Right cardiac atrium (tissue), 5 donors: ENCODE data around the gene TSLP. TPM values are rescaled to one million over a fixed set of nuclear protein-coding genes. Genes with fewer than 3 reads are reported as not detected.

Source experiments
- ATAC-seq, 2 donors: fragments of 200-7000 bp; cut with Tn5 transposase; one replicate each; pipeline versions ENCODE4 v1.8.0 to v1.9.1; 2020; ENCODE audit warnings: moderate library complexity in 2 of 2, mild to moderate bottlenecking in 1 of 2
- DNase-seq, 3 donors: peaks; one replicate each; pipeline ENCODE4 v3.0.0-alpha.2; 2020
- H3K27ac ChIP-seq: one replicate; pipeline ENCODE4 v1.5.1; 2013; ENCODE audit warnings: mild to moderate bottlenecking, low read length, control low read depth, moderate library complexity
- H3K27me3 ChIP-seq: one replicate; pipeline ENCODE4 v1.6.1; 2013; ENCODE audit not compliant: control insufficient read depth, insufficient read depth
- H3K4me1 ChIP-seq: one replicate; pipeline ENCODE4 v1.6.1; 2013; ENCODE audit warnings: low read length; ENCODE audit not compliant: control insufficient read depth, insufficient read depth
- H3K4me3 ChIP-seq: one replicate; pipeline ENCODE4 v1.5.1; 2013; ENCODE audit warnings: low read length, control low read depth
- H3K9me3 ChIP-seq: one replicate; pipeline ENCODE4 v1.6.1; 2013; ENCODE audit warnings: low read length; ENCODE audit not compliant: control insufficient read depth
- WGBS: extraction: QIAGEN DNeasy Blood & Tissue Kit; methylation state at CpG from one replicate; pipeline ENCODE4 v1.1.7; 2013; 5-methylcytosine and 5-hydroxymethylcytosine counted together
- intact Hi-C, 4 donors: fragments of 100-400 bp; cut with DNase I; formaldehyde crosslinking; loops; one replicate each; pipeline versions ENCODE4 v1.11.0 to v1.14.0; 2022 to 2023
- polyA plus RNA-seq: library from polyadenylated mRNA; stranded (reverse); fragments of 200-250 nt; gene quantifications from one replicate; pipeline ENCODE4 v1.2.3, GENCODE V29; 2013
- total RNA-seq, 4 donors: library from RNA; stranded (reverse); fragmentation: NEBNext Ultra II Directional; extraction: Animal tissue kit (Norgen Biotek cat#: 25700); gene quantifications; one replicate each; pipeline ENCODE4 v1.2.1, GENCODE V29; 2021
- donor health status: healthy with polysubstance abuse.
- donor health status: DM: no; HTN: yes; CAD: no.
- donor health status: DM: no; HTN: no; CAD: no.
- donor health status: DM: no; HTN: yes; CAD: no; lungs with severe emphysema.
- donor health status: DM: yes; HTN: yes; CAD: no.

TSLP gene
- total and polyA plus RNA-seq, 5 donors, result 2.3 to 4.7 (median 2.7) TPM

DNA sequence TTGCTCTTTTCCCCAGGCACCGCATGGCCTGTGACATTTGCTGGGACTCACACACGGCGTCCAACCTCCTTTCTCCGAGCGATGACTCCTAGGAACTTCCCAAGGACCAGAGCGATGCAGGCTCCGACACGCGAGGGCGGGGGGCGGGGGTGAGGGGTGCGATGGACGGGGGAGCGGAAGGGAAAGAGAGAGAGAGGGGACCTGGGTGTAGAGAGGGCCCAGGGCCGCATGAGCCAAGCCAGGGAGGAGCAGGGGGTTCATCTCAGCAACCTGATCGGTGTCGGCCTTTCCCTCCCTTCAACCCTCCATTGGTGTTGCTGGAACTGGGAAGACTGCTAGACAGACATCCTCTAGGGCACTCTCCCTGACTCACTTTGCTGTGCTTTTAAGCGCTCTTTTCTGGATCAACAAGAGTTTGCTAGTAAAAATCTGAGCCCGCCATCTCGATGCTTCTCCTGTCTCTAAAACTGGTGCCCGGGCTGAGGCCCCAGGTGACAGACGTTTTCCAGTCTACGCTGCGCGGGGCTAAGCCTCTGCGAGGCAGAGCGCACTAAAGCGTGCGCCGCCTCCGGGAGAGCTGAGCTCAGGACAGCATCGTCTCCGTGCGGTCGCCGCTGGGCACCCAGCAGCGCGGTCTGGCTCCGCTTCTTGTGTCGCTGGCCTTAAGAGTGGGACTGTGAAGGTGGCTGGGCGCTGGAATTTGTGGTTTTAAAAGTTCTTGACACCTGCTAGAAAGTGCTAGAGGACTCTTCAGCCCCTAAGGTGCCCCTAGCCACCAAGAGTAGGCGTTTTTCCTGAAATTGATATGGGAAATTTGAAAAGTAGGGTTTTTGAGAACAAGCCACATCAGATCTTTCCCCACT, 1.0 kb upstream of the TSLP start:
- DNase-seq, result peak; percentile 15 to 58 (median 40)
- Histone ChIP-seq H3K4me1 (no peaks in the 10 kb centered on the region), H3K9me3 (no peaks in the 10 kb centered on the region), H3K27me3 (no peaks in the 10 kb centered on the region), H3K4me3 (peak overlapping the region; percentile 8), H3K27ac (no peak overlapping the region)
- WGBS, result 13% methylated on average over 42 of the region's 42 CpGs
- intact Hi-C loops, result no loop called here
- ATAC-seq, result peak; percentile 66 to 67

DNA sequence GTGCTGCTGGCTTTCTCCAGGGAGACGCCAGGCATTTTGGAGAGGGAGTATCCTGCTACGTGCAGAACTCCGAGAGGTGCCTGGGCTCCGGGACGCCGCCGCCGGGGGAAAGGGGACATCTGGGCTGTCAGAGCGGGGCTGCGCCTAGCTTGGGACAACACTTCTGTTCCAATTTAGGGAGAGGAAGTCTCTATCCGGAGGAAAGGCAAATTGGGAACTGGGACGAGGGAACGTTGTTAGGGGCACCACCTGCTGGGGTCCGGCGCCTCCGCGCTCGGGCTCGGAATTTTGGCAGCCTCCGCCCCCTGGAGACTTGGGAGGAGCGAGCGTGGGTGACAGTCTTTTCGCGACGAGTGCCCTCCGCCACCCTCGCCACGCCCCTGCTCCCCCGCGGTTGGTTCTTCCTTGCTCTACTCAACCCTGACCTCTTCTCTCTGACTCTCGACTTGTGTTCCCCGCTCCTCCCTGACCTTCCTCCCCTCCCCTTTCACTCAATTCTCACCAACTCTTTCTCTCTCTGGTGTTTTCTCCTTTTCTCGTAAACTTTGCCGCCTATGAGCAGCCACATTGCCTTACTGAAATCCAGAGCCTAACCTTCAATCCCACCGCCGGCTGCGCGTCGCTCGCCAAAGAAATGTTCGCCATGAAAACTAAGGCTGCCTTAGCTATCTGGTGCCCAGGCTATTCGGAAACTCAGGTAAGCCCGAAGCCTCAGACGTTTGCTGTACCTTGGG, 1.6 kb downstream of the TSLP start:
- WGBS, result 1% methylated on average over 44 of the region's 44 CpGs
- DNase-seq, result peak; percentile 68 to 85 (median 84)
- no peaks in the 10 kb centered on the region for H3K9me3 ChIP-seq
- H3K4me3 ChIP-seq, result peak overlapping the region; percentile 54
- intact Hi-C loops, result no loop called here
- no peaks in the 10 kb centered on the region for H3K4me1 ChIP-seq
- no peaks in the 10 kb centered on the region for H3K27me3 ChIP-seq
- H3K27ac ChIP-seq, result no peak overlapping the region
- peak; percentile 94 to 95 for ATAC-seq

GRCh38 chr5:111074244-111074643, 2.7 kb downstream of the TSLP start:
- Histone ChIP-seq H3K4me1 (no peaks in the 10 kb centered on the region), H3K27ac (no peak overlapping the region), H3K4me3 (peak overlapping the region; percentile 54), H3K9me3 (no peaks in the 10 kb centered on the region), H3K27me3 (no peaks in the 10 kb centered on the region)
- ATAC-seq (no peak), DNase-seq (no peak)
- intact Hi-C loops, result no loop called here
- 67% methylated on average over 2 of the region's 2 CpGs for WGBS

DNA sequence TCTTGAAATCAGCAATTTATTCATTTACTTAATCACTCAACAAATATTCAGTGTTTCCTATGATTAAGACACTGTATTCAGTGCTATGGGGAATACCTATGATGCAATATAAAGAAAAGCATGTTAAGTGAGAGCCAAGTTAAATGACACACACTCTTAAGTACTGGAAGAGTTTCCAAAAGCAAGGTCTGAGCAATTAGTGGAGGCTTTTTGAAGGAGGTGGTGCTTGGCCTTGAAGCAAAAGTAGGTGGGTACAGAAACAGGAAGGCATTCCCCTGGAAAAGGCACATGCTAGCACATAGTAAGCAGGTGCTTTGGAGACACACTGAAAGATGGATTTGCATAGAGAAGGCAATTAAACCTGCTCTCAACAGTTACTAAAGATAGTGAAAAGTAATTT, 4.0 kb downstream of the TSLP start:
- H3K9me3 ChIP-seq, result no peaks in the 10 kb centered on the region
- no peaks in the 10 kb centered on the region for H3K27me3 ChIP-seq
- ATAC-seq (peak; percentile 34 to 39), DNase-seq (no peak)
- no peak overlapping the region for H3K4me3 ChIP-seq
- no peak overlapping the region for H3K27ac ChIP-seq
- intact Hi-C loops, result no loop called here
- no peaks in the 10 kb centered on the region for H3K4me1 ChIP-seq

DNA sequence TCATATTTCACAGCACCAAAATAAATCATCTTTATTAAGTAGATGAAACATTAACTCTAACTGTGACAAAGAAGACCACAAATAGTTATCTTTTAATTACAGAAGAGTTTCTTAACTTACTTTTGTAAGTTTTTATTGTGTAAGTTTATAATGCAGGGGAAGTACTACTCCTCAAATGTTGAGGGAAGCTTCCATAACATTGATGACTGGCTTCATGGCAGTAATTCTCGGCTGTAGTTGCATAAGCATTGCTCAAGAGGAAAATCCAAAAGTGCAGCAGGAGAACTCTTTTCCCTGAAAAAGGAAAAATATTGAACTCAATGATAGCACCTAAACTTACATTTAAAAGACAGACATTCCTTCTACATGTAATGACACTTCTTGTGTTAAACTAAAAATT, 4.6 kb downstream of the TSLP start:
- WGBS, result 62% methylated on average over 1 of the region's 1 CpG
- H3K4me3 ChIP-seq, result no peak overlapping the region
- no peaks in the 10 kb centered on the region for H3K4me1 ChIP-seq
- intact Hi-C loops, result no loop called here
- no peaks in the 10 kb centered on the region for H3K9me3 ChIP-seq
- no peak for ATAC-seq
- no peak for DNase-seq
- no peaks in the 10 kb centered on the region for H3K27me3 ChIP-seq
- no peak overlapping the region for H3K27ac ChIP-seq

GRCh38 chr5:111077678-111078077, 6.2 kb downstream of the TSLP start:
- WGBS, result 79% methylated on average over 2 of the region's 2 CpGs
- intact Hi-C loops, result no loop called here

DNA sequence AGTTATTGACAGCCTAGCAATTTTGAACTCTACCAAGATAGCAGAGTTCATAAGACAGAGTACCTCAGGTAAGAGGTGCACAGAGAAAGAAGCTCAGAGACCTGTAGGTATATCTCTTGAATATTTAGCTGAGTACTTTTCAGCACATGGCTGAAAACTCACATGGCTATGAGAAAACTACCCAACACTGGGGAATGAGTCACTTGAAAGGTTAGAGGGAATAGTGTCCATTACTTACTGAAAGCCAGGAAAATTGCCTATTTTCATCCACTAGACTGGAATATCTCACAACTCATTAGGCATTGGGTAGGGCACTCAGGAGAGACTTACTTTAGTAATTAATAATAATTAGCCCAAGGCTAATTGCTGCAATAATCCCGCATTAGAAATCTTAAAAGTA, 8.3 kb downstream of the TSLP start:
- WGBS, result 89% methylated on average over 1 of the region's 1 CpG

More at GRCh38 chr5:111077678-111078077, 6.2 kb downstream of the TSLP start:
- H3K27ac ChIP-seq, result no peak overlapping the region
- DNase-seq (no peak), ATAC-seq (no peak)
- H3K4me3 ChIP-seq, result no peak overlapping the region
- no peaks in the 10 kb centered on the region for H3K4me1 ChIP-seq
- no peaks in the 10 kb centered on the region for H3K9me3 ChIP-seq
- H3K27me3 ChIP-seq, result no peaks in the 10 kb centered on the region

DNA sequence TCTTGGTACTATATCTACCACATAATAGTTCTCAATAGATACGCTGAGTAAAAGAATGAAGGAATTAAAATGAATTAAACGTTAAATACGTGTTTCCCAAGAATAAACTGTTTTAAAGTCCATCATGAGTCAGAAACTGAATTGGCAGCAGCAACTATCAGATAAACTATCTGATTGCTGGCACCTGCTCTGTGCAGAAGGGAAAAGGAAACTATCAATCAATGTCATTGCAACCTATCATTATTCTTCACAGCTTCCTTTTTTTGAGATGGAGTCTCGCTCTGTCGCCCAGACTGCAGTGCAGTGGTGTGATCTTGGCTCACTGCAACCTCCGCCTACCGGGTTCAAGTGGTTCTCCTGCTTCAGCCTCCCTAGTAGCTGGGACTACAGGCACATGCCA, 11.8 kb downstream of the TSLP start:
- DNase-seq (no peak), ATAC-seq (no peak)
- Histone ChIP-seq H3K27me3 (no peaks in the 10 kb centered on the region), H3K27ac (no peak overlapping the region), H3K9me3 (no peaks in the 10 kb centered on the region), H3K4me3 (no peak overlapping the region), H3K4me1 (no peaks in the 10 kb centered on the region)
- intact Hi-C loops, result no loop called here
- WGBS, result 65% methylated on average over 7 of the region's 7 CpGs

More for the DNA sequence above, 8.3 kb downstream of the TSLP start:
- H3K9me3 ChIP-seq, result no peaks in the 10 kb centered on the region
- H3K4me3 ChIP-seq, result no peak overlapping the region
- ATAC-seq (no peak), DNase-seq (no peak)
- intact Hi-C loops, result no loop called here
- no peaks in the 10 kb centered on the region for H3K27me3 ChIP-seq
- no peak overlapping the region for H3K27ac ChIP-seq
- H3K4me1 ChIP-seq, result no peaks in the 10 kb centered on the region

DNA sequence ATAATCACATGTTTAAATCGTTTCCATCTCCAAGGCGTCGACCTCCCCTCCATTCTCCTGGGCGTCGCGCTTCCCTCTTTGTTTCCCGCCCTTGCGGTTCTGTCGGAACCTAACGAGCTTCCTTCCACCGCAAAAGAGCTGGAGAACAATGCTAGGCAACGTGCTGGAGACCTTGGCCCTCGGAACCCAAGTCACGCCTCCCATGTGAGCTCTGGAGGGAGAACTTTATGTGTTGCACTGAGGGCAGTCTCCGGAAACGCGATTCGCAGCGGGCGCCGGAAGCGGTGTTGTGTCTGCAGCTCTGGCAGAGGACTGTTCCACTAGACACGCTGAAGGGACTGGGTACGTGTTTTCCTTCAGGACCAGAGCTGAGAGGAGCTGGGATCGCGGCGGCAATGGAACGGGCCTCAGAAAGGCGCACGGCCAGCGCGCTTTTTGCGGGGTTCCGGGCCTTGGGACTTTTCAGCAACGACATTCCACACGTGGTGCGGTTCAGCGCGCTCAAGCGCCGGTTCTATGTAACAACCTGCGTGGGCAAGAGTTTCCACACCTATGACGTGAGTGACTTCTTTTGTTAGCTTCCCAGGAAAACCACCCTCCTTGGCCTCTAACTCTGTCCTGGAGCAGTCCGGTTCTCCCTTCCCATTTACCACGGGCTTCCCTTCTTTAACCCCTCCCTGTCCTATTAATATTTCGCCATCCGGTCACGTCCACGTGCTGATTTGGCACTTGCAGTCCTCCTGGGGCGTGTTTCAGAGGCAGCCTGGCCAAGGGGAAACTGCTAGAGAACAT, 20.7 kb downstream of the TSLP start, which contains the start of gene WDR36:
Gene WDR36 (plus strand): TSS at position 287 of the 792 bp plus-strand sequence. CDS start 109 bp downstream, at position 396.
- ATAC-seq, result peak; percentile 99
- H3K9me3 ChIP-seq, result no peaks in the 10 kb centered on the region
- H3K27ac ChIP-seq, result peak within 1 kb of the TSS; percentile 55
- intact Hi-C loops, result loop anchor here in 1 of 4 donors (10.0 kb wide), 1 partner anchor 337 kb away; no protein-coding TSS in a partner anchor
- peak; percentile 90 to 95 (median 95) for DNase-seq
- 1% methylated on average over 50 of the region's 50 CpGs for WGBS
- H3K27me3 ChIP-seq, result no peaks in the 10 kb centered on the region
- H3K4me3 ChIP-seq, result peak within 1 kb of the TSS; percentile 80
- no peaks in the 10 kb centered on the region for H3K4me1 ChIP-seq

- Histone ChIP-seq H3K27ac (no peak overlapping the region), H3K27me3 (no peaks in the 10 kb centered on the region), H3K4me3 (no peak overlapping the region), H3K4me1 (no peaks in the 10 kb centered on the region), H3K9me3 (no peaks in the 10 kb centered on the region)
- intact Hi-C loops, result loop anchor here in 1 of 4 donors (10.0 kb wide), 1 partner anchor 341 kb away; no protein-coding TSS in a partner anchor
- DNase-seq (no peak), ATAC-seq (no peak)
- WGBS, result 81% methylated on average over 1 of the region's 1 CpG
These were observed 24.5 kb downstream of the TSLP start for GRCh38 chr5:111095982-111096381.
